ENCODE data around the gene POLDIP3. TPM values are rescaled to one million over a fixed set of nuclear protein-coding genes. Genes with fewer than 3 reads are reported as not detected.
"Not testable (repeated sequence)": the region's sequence is repeated elsewhere in the genome, so short reads cannot be mapped to it uniquely, and the experiment has no call there.

POLDIP3 gene
- total and polyA plus RNA-seq, 2 donors (not counting 3 experiments of a cell fraction or from before 2014, with no cell fraction given): 29.3 to 60.4 TPM

DNA sequence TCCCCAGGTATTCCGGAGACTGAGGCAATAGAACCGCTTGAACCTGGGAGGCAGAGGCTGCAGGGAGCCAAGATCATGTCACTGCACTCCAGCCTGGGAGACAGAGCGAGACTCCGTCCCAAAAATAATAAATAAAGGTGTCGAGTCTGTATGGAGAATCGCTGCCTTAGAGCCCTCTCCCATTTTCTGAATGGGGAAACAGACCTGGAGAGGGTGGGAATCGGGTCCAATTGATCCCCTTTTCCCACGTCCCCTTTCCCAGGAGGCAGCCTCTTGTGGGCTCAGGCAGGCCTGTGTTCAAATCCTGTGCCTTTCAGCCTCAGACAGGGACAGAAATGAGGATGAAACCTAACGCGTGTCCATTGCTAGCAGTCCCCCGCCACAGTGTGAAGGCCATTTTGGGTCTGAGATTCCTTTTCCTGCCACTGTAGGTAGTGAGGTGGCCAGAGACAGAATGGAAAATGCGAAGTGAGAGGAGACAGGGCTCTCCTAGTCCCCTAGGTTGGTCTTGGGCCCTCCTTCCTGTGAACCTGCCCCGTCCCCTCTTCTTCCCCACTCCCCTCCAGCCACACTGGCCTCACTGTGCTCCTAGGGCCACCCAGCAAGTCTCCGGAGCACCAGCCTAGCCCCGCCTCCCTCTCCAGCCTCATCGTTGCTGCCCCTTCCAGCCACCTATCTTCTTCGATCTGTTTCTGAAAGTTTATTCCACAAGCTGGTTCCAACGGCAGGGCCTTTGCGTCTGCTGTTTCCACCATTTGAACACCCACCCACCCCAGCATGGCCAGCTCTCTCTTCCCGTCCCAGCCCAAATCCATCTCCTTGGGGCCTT lies 2.7 kb upstream of the POLDIP3 start:
- no peak overlapping the region for H2AFZ ChIP-seq (ENCODE audit: low read depth, low read length)
- FAIRE-seq: peak; percentile 15
- no peaks in the 10 kb centered on the region for H3K27me3 ChIP-seq (ENCODE audit: control insufficient read depth in 2 of 2, insufficient read depth in 2 of 2, low read length in 2 of 2)
- H3K27ac ChIP-seq (ENCODE audit: insufficient read depth, low read depth, low read length): no peak overlapping the region
- H3K79me2 ChIP-seq (ENCODE audit: control insufficient read depth, insufficient read depth, low read length): peaks cover 17% of the 10 kb centered on the region
- DNase-seq (ENCODE audit: low read depth, low spot score): no peak
- no peaks in the 10 kb centered on the region for H4K20me1 ChIP-seq (replicated peaks; ENCODE audit: control insufficient read depth, extremely low read depth, insufficient read depth, low read length)
- no peak overlapping the region for H3K4me3 ChIP-seq (replicated peaks in 1 of 3; ENCODE audit: insufficient read depth in 1 of 3, low read depth in 1 of 3, low read length in 3 of 3)
- H3K9ac ChIP-seq (replicated peaks; ENCODE audit: extremely low read depth, insufficient read depth, low read length): no peak overlapping the region
- H3K9me3 ChIP-seq (replicated peaks; ENCODE audit: control insufficient read depth, insufficient read depth, low read length): no peaks in the 10 kb centered on the region
- peaks cover 15% of the 10 kb centered on the region for H3K4me1 ChIP-seq (ENCODE audit: control insufficient read depth, extremely low read depth, insufficient read depth, low read length)
- CTCF ChIA-PET: interaction anchor here (0.9 to 3.1 kb wide), 2 partner anchors 203 to 250 kb away, joined by 3 to 9 read pairs; no protein-coding TSS in a partner anchor
- TF ChIP-seq MYC (IDR thresholded peaks at IDR 0.05; ENCODE audit: low read depth, low read length): no peak
- TF ChIP-seq, protein P1, sequence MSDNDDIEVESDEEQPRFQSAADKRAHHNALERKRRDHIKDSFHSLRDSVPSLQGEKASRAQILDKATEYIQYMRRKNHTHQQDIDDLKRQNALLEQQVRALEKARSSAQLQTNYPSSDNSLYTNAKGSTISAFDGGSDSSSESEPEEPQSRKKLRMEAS (IDR thresholded peaks at IDR 0.05; ENCODE audit: insufficient read depth, insufficient read length): no peak
- TF ChIP-seq POLR2AphosphoS5 (IDR thresholded peaks at IDR 0.05; ENCODE audit: insufficient read depth, low read depth, low read length): peak; percentile 37
- TF ChIP-seq POLR2A (IDR thresholded peaks at IDR 0.05; ENCODE audit: low read depth, low read length): no peak
- no peak for TF ChIP-seq JUN (IDR thresholded peaks at IDR 0.05; ENCODE audit: borderline replicate concordance, insufficient read depth, insufficient read length, low read depth)
- peaks cover 2 to 4% of the 10 kb centered on the region in 2 experiments for H3K36me3 ChIP-seq (ENCODE audit: control insufficient read depth in 2 of 2, extremely low read depth in 1 of 2, insufficient read depth in 2 of 2, low read length in 2 of 2)
- H3K9me1 ChIP-seq (replicated peaks; ENCODE audit: control insufficient read depth, extremely low read depth, insufficient read depth, low read length): no peaks in the 10 kb centered on the region
- H3K4me2 ChIP-seq (ENCODE audit: insufficient read depth, low read length): no peak overlapping the region
- intact Hi-C loops (cut with micrococcal nuclease) (loop anchor here (5.0 kb wide), 1 partner anchor 105 kb away; the partner anchor contains the start of gene A4GALT), dilution Hi-C loops (cut with MboI; ENCODE audit: extremely low pct_ligation_motif_present, low sequenced_read_pairs) (no loop called here)
- POLR2A ChIA-PET: no interaction called here
- no TSS peak for BruUV-seq (replicated peaks)

DNA sequence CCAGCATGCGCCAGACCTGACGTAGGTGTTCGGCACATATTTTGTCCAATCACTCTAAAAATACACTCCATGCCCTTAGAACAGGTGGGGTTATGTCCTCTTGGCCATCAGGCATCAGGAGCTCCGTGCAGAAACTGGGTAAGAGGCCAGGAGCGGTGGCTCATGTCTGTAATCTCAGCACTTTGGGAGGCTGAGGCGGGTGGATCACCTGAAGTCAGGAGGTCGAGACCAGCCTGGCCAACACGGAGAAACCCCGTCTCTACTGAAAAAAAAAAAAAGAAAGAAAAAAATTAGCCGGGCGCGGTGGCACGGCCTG lies 1.1 kb upstream of the POLDIP3 start:
- H3K4me3 ChIP-seq (replicated peaks in 1 of 3; ENCODE audit: insufficient read depth in 1 of 3, low read depth in 1 of 3, low read length in 3 of 3): peak overlapping the region in 1 of 3 experiments; percentile 12
- H3K27ac ChIP-seq (ENCODE audit: insufficient read depth, low read depth, low read length): peak overlapping the region; percentile 14
- H4K20me1 ChIP-seq (replicated peaks; ENCODE audit: control insufficient read depth, extremely low read depth, insufficient read depth, low read length); H2AFZ ChIP-seq (ENCODE audit: low read depth, low read length); dilution Hi-C loops (cut with MboI; ENCODE audit: extremely low pct_ligation_motif_present, low sequenced_read_pairs); BruUV-seq (replicated peaks); H3K36me3 ChIP-seq (ENCODE audit: control insufficient read depth in 2 of 2, extremely low read depth in 1 of 2, insufficient read depth in 2 of 2, low read length in 2 of 2); H3K27me3 ChIP-seq (ENCODE audit: control insufficient read depth in 2 of 2, insufficient read depth in 2 of 2, low read length in 2 of 2); H3K9me1 ChIP-seq (replicated peaks; ENCODE audit: control insufficient read depth, extremely low read depth, insufficient read depth, low read length); DNase-seq (ENCODE audit: low read depth, low spot score); H3K9me3 ChIP-seq (replicated peaks; ENCODE audit: control insufficient read depth, insufficient read depth, low read length): not testable (repeated sequence)
- peak overlapping the region; percentile 17 for H3K9ac ChIP-seq (replicated peaks; ENCODE audit: extremely low read depth, insufficient read depth, low read length)
- intact Hi-C loops (cut with micrococcal nuclease): loop anchor here (1.0 to 5.0 kb wide), 2 partner anchors 19 to 106 kb away; partner anchors contain the start of gene A4GALT
- peaks cover 15% of the 10 kb centered on the region for H3K4me1 ChIP-seq (ENCODE audit: control insufficient read depth, extremely low read depth, insufficient read depth, low read length)
- peak overlapping the region; percentile 3 for H3K4me2 ChIP-seq (ENCODE audit: insufficient read depth, low read length)
- H3K79me2 ChIP-seq (ENCODE audit: control insufficient read depth, insufficient read depth, low read length): peaks cover 32% of the 10 kb centered on the region
- ChIA-PET POLR2A (interaction anchor here (0.7 to 2.0 kb wide), 7 partner anchors 20 to 733 kb away, joined by 3 to 9 read pairs (median 3); partner anchors contain the start of genes BIK and CYB5R3), CTCF (interaction anchor here (0.7 to 3.1 kb wide), 5 partner anchors 9 to 205 kb away, joined by 3 to 9 read pairs (median 3); no protein-coding TSS in a partner anchor)
- peak; percentile 49 for FAIRE-seq
